Muscle layer of colon (tissue), 2 donors: ENCODE data around the gene ANTXR2.

Experiments
- H3K27ac ChIP-seq: one replicate; pipeline ENCODE4 v1.7.0; 2013; ENCODE audit warnings: low read depth, mild to moderate bottlenecking, low read length, moderate library complexity
- H3K27me3 ChIP-seq, 2 donors: one replicate each; pipeline ENCODE4 v1.7.0; 2013; ENCODE audit warnings: low read length in 2 of 2, mild to moderate bottlenecking in 2 of 2; ENCODE audit not compliant: insufficient read depth in 2 of 2, control insufficient read depth in 1 of 2
- H3K36me3 ChIP-seq: one replicate; pipeline ENCODE4 v1.7.0; 2013; ENCODE audit warnings: mild to moderate bottlenecking, low read length; ENCODE audit not compliant: insufficient read depth
- H3K4me1 ChIP-seq: one replicate; pipeline ENCODE4 v1.7.0; 2013; ENCODE audit warnings: mild to moderate bottlenecking, low read length; ENCODE audit not compliant: insufficient read depth
- H3K4me3 ChIP-seq, 2 donors: one replicate each; pipeline ENCODE4 v1.7.0; 2013; ENCODE audit warnings: low read length in 2 of 2, low read depth in 1 of 2, mild to moderate bottlenecking in 1 of 2, moderate library complexity in 1 of 2
- H3K9ac ChIP-seq: one replicate; pipeline ENCODE4 v1.7.0; 2013; ENCODE audit warnings: low read length
- H3K9me3 ChIP-seq: one replicate; pipeline ENCODE4 v1.7.0; 2013; ENCODE audit warnings: mild to moderate bottlenecking, low read length
- donor health status: abdominal sarcoma.
- donor health status: Adenocarcinoma of cecum.

ANTXR2 gene

GRCh38 chr4:80062527-80062926 is 10.5 kb downstream of the ANTXR2 start:
- no peak overlapping the region for H3K4me3 ChIP-seq
- peaks cover 43% of the 10 kb centered on the region for H3K4me1 ChIP-seq
- no peak overlapping the region for H3K9ac ChIP-seq
- no peak overlapping the region for H3K27ac ChIP-seq
- peaks cover 28% of the 10 kb centered on the region for H3K36me3 ChIP-seq
- H3K27me3 ChIP-seq: no peaks in the 10 kb centered on the region
- H3K9me3 ChIP-seq: no peaks in the 10 kb centered on the region

DNA sequence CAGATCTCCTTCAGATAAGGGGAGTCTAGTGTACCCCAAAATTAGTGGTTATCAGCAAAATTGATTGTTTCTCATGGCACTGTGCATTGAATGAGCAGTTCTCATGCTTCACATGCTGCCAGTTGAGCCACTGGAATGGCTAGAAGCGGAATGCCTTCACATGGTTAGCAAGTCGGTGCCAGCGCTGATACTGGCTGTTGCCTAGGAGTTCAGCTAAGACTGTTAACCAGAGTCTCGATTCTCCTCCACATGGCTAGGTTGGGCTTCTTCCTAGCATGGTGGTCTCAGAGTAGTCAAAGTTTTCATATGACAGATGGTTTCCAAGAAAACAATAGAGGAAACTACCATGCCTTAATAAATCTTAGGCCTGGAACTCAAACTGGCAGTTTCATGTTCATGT is 12.2 kb downstream of the ANTXR2 start:
- Histone ChIP-seq H3K27me3 (no peaks in the 10 kb centered on the region), H3K27ac (no peak overlapping the region), H3K4me3 (no peak overlapping the region), H3K9me3 (no peaks in the 10 kb centered on the region), H3K4me1 (peaks cover 38% of the 10 kb centered on the region), H3K9ac (no peak overlapping the region), H3K36me3 (peaks cover 21% of the 10 kb centered on the region)

- H3K4me3 ChIP-seq: no peak overlapping the region
- no peaks in the 10 kb centered on the region for H3K27me3 ChIP-seq
- H3K9ac ChIP-seq: no peak overlapping the region
- H3K4me1 ChIP-seq: peaks cover 41% of the 10 kb centered on the region
- H3K36me3 ChIP-seq: peaks cover 24% of the 10 kb centered on the region
- H3K27ac ChIP-seq: peak overlapping the region; percentile 46
- no peaks in the 10 kb centered on the region for H3K9me3 ChIP-seq
Measured at GRCh38 chr4:80058740-80059139, 14.3 kb downstream of the ANTXR2 start.

DNA sequence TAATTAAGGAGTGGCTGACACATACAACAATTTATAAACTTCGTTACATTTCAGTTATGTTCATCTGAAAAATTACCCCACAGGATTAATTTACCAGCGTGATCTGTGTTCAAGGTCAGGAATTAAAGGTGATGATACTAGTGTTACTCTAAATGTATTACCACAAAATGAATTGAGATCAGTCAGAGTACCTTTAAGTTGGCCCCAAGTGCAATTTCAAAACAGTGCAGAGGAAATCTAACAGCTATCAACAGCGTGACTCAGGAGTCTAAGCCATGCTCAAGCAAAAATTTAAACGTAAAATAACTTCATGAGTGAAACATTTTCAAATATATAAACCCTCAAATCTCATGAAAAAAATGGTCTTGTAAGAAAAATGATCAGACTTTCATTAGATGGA is 18.7 kb downstream of the ANTXR2 start:
- H3K36me3 ChIP-seq: peaks cover 34% of the 10 kb centered on the region
- H3K27ac ChIP-seq: no peak overlapping the region
- no peak overlapping the region for H3K9ac ChIP-seq
- no peaks in the 10 kb centered on the region for H3K27me3 ChIP-seq
- no peaks in the 10 kb centered on the region for H3K9me3 ChIP-seq
- peaks cover 59% of the 10 kb centered on the region for H3K4me1 ChIP-seq
- no peak overlapping the region for H3K4me3 ChIP-seq

DNA sequence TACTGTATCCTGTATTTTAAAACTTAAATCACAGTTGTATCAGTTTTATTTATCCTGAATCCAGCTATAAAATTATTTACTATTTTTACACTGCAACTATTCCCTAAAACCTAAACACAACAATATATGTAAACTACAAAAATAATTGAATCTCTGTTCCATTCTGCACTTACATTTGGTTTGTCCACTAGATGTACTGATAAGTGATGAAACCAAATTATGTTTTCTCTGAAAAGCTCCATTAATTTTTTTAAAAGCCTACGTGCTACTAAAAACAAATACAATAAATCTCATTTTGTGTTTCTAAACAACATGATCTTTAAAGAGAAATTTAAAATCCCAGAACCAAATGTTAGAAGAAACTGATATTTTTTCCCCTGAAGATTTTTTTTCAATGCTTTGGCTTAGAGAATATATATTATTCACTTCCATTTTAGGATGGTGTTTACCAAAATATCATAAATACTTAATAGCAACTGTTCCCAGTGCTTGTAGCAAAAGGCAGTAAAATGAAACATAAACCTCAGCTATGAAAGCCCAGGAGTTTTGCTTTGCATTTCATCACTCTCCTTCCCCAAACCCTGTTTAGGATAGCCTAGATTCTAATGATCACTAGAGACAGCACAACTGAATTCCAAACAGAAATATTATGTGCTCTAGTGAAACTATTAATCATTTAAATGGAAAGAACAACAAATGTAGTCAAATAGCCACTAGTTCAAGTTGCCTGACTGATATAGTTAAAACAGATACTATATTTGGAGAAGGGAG is 19.7 kb downstream of the ANTXR2 start:
- Histone ChIP-seq H3K9me3 (no peaks in the 10 kb centered on the region), H3K4me3 (no peak overlapping the region), H3K9ac (no peak overlapping the region), H3K27ac (no peak overlapping the region), H3K27me3 (no peaks in the 10 kb centered on the region), H3K4me1 (peaks cover 54% of the 10 kb centered on the region), H3K36me3 (peaks cover 34% of the 10 kb centered on the region)

DNA sequence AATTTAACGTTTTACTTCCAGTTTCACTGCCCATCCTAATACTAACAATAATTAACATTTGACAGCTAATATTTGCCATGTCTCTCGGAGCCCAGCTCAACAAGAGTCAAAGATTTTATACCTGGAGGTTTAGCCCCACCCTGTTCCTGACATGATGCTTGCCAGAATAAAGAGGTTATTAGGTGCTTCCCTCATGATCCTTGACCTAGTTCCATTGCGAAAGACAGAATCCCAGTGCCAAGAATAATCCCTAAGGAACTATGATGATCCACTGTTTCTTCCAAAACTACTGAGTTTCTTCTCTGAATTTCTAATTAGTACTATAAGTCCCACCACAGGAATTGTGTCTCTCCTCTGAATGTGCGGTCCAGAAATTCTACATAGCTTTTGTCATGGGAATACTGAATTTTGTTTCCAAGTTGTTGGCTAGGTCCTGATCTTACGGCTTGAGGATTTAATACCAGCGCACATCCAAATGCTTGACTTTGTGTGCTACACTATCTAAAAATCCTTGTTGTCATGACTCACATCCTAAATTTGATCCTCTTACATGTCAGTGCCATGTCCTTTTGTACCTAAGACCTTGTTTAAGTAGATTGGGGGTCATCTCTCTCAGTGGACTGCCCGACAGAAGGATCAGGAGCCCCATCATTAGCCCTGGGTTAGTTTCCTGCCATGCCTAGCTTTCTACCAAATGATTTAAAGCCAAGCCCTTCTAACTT is 23.1 kb downstream of the ANTXR2 start:
- Histone ChIP-seq H3K4me3 (no peak overlapping the region), H3K9me3 (no peaks in the 10 kb centered on the region), H3K9ac (no peak overlapping the region), H3K27ac (peak overlapping the region; percentile 35), H3K4me1 (peaks cover 54% of the 10 kb centered on the region), H3K36me3 (peaks cover 26% of the 10 kb centered on the region), H3K27me3 (no peaks in the 10 kb centered on the region)

GRCh38 chr4:80049402-80049801 is 23.6 kb downstream of the ANTXR2 start:
- H3K27ac ChIP-seq: peak overlapping the region; percentile 35
- peaks cover 23% of the 10 kb centered on the region for H3K36me3 ChIP-seq
- no peak overlapping the region for H3K9ac ChIP-seq
- no peaks in the 10 kb centered on the region for H3K9me3 ChIP-seq
- H3K4me1 ChIP-seq: peaks cover 52% of the 10 kb centered on the region
- no peaks in the 10 kb centered on the region for H3K27me3 ChIP-seq
- H3K4me3 ChIP-seq: no peak overlapping the region

DNA sequence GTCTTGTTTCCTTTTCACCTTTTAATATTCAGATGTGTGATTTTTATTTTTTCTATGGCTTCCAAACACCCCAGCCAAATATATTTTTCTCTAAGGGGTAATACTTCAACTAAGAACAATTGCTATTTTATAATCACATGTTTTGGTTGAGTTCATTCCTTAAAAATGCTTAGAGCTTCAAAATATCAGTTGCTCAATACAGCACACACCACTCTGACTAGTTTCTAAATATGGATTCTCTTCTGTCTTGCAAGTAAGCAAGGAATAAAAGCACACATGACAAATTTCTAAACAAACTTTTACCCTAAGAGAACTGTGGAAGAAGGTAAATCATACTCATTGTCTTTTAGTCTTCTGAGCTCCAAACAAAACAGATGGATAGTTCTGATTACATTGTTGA is 27.2 kb downstream of the ANTXR2 start:
- Histone ChIP-seq H3K27me3 (no peaks in the 10 kb centered on the region), H3K27ac (no peak overlapping the region), H3K9me3 (no peaks in the 10 kb centered on the region), H3K9ac (no peak overlapping the region), H3K4me3 (no peak overlapping the region), H3K4me1 (peaks cover 51% of the 10 kb centered on the region), H3K36me3 (peaks cover 9% of the 10 kb centered on the region)

DNA sequence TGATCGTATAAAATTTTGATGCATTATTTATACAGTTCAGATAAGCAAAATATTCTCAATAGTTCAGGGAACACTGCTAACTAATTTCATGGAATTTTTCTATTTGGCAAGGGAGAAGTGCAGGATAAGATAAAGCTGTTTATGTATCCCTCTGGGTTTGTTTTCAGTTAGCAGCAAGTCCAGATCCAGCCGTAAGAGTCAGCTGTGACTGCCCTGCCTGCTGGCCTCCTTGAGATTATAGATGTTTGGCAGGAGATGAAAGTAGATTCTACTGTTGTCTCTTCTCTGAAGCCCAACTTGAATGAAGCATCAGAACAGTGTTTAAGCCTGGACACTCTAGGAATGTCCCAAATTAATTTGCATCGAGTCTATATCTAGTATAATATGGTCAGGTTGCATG is 29.5 kb downstream of the ANTXR2 start:
- H3K27ac ChIP-seq: peak overlapping the region; percentile 40
- peaks cover 5% of the 10 kb centered on the region for H3K36me3 ChIP-seq
- no peak overlapping the region for H3K4me3 ChIP-seq
- no peaks in the 10 kb centered on the region for H3K9me3 ChIP-seq
- peaks cover 42% of the 10 kb centered on the region for H3K4me1 ChIP-seq
- H3K9ac ChIP-seq: no peak overlapping the region
- H3K27me3 ChIP-seq: no peaks in the 10 kb centered on the region

- Histone ChIP-seq H3K9ac (no peak overlapping the region), H3K27ac (no peak overlapping the region), H3K9me3 (no peaks in the 10 kb centered on the region), H3K27me3 (no peaks in the 10 kb centered on the region), H3K36me3 (peaks cover 5% of the 10 kb centered on the region), H3K4me3 (no peak overlapping the region), H3K4me1 (peaks cover 48% of the 10 kb centered on the region)
Measured at GRCh38 chr4:80042821-80043220, 30.2 kb downstream of the ANTXR2 start.

GRCh38 chr4:80037864-80038263 is 35.2 kb downstream of the ANTXR2 start:
- Histone ChIP-seq H3K36me3 (no peaks in the 10 kb centered on the region), H3K27ac (peak overlapping the region; percentile 71), H3K9me3 (no peaks in the 10 kb centered on the region), H3K9ac (no peak overlapping the region), H3K4me3 (no peak overlapping the region), H3K27me3 (no peaks in the 10 kb centered on the region), H3K4me1 (peaks cover 53% of the 10 kb centered on the region)
